NCI-H1092 treated with DMSO at 0.1 percent for 48 hours (cell line): Measurements from ENCODE around the gene CSH1.
"Not testable (repeated sequence)": the region's sequence is repeated elsewhere in the genome, so short reads cannot be mapped to it uniquely, and the experiment has no call there.

Source experiments
- DNase-seq: peaks from one replicate; lab custom pipeline; 2025; lab: John Stamatoyannopoulos, UW

Gene CSH1

DNA sequence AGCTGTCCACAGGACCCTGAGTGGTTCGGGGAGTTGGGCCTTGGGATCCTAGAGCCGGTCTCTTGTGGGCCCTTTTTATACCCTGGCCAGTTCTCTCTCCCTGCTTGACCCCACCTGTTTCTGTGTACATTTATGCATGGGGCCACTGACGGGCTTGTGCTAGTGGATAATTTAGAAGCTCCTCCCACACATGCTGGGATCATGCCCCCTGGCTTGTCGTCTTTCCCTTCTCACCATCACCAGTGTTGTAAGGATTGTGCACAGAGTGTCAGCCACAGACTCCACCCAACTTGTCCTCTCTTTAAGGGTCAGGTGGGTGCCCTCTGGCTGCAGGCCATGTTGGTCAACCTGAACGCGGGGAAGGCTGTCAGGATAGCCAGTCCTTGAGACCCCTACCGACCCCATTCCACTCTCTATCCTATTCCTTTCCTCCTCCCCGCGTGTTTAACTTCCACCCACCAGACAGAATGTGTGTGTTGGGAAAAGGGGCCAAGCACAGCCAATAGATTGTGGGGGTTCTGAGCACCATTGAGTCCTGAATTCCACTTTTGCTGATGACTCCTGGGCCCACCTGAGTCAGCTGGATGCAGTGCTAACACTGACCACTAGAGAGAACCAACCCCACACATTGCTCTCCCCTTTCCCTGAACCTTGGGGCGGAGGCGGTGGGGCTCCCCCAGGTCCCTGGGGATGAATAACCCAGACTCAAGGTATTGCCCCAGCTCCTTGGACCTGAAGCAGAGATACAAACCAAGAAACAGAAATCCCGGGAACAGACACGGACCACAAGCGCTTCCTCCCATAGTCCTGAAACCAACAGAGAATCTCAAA, at the start of gene CSH1:
CSH1 (minus strand) TSS at position 51 of the 831 bp plus-strand sequence. CDS start 63 bp downstream, outside the sequence.
- DNase-seq: not testable (repeated sequence)

DNA sequence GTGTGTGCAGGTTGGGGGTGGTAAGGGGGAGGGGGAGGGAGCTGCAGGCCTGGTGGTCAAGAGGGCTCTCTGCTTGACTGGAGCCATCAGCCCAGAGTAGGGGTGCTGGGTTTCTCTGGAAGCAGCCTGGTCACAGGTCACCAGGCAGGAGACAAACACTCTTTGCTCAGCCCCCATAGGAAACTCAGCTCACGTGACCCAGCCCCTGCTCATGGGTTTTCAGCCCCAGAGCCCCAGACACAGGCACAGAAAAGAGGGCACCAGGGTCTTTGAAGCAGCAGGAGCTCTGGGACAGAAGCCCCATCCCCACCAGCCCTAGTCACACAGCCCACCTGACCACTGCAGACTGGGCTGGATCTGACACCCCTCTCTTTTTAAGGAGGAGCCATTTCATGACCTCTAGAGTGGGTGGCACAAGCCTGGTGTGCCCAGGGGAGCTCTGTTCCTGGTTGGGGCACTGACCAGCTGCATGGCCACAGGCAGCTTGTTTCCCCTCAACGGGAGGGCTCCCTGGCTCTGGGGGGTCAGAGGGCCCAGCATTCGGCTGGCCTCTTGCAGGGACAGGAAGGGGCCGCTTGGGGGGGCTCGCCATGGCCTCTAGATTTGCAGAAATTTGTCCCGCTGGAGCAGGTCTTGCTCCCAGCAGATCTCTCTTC, 49.5 kb upstream of the CSH1 start:
- no peak for DNase-seq

DNA sequence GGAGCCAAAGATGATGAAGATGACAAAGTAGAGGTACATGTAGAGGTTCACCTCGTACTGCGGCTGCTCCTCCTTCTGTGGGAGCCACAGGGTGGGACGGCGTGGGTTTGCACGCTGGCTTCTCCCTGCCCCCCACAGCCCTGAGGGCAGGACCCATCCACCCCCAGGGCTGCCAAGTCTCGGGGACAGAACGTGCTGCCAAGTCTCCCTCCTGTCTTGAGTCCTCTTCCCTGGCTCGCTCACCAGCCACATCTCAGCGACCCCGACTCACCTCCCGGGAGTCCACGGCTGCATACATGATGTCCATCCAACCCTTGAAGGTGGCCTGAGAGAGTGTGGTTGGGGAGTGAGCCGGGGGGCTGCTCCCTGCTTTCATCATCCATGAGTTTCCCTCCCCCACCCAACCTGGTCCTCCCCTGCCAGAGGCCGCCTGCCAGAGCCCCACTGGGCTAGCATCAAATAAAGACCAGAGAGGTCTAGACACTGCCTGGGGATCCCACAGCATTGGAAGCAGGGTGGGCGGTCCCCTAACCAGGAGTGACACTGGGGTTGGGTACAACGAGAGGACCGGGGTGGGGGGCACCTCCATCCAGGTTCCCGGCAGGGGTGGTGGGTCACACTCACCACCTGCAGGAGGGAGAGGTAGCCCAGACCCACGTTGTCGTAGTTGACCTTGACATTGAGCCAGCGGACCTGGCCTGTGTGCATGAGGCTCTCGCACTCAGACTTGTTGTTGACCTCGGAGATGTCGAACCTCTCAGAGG, 48.5 kb upstream of the CSH1 start:
- no peak for DNase-seq

DNA sequence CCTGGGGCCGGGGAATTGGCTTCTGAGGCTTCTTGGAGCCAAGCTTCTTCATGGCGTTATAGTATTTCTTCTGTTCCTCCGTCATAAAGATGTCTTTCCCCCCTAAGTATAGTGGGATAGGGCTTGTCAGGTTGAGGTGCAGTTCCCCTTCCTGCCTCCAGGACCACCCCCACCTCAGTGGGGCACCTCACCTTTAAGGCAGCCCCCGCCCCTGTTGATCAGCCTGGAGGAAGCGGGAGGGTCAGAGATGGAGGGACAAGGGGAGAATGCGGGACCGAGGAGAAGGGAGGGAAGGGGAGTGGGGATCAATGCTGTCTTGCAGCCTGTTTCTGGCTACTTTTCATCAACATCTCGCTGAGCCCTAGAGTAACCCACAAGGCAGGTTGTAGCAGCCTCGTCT, 47.4 kb upstream of the CSH1 start:
- no peak for DNase-seq

DNA sequence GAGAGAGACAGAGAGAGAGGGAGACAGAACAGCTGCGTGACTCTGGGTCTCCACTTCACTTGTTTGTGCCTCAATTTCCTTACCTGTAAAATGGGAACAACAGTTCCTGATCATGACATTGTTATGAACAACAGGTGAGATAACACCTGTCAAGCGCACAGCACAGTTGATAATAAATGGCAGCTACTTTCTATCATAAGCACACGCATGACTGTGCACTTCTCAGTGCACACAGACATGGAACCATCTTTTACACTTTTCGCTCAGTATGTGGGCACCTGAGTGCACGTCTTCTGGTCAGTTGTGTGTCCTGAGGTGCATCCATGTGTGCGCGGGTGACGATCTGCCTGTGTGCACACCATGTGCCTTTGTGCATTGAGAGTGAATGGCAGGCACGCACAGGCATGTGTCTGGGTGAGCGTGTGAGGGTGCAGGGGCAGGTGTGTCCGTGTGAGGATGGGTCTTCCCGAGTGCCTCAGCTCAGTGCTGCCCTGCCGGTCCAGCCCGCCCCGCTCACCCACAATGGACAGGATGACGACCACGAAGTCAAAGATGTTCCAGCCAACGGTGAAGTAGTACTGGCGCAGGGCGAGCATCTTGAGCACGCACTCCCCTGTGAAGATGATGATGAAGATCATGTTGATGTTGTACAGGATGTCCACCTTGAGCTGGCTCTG, 46.1 kb upstream of the CSH1 start:
- no peak for DNase-seq

DNA sequence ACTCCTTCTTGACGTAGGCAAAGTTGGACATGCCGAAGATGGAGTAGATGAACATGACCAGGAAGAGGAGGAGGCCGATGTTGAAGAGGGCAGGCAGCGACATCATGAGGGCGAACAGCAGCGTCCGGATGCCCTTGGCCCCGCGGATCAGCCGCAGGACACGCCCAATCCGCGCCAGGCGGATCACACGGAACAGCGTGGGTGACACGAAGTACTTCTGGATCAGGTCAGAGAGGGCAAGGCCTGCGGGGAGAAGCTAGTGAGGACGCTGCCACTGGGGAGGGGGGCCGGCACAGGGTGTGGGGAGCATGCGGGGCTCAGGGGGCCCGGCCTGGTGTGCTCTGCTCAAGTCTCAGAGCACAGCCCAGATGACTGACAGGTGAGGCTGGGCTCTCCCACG, 45.4 kb upstream of the CSH1 start:
- no peak for DNase-seq

DNA sequence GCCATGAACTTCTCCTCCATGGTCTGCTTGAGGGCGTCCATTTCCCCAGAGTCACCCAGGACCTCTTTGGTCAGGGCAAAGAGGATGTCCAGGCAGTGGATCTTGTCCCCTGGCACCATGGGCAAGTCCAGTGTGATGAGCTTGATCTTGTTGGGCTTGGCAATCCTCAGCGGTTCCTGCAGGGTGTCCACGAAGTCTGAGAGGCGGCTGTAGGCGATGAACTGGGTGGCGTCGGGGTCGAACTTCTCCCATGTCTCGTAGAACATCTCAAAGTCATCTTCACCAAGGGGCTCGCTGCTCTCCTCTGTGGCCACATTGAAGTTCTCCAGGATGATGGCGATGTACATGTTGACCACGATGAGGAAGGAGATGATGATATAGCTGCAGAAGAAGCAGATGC, 44.8 kb upstream of the CSH1 start:
- DNase-seq: no peak

DNA sequence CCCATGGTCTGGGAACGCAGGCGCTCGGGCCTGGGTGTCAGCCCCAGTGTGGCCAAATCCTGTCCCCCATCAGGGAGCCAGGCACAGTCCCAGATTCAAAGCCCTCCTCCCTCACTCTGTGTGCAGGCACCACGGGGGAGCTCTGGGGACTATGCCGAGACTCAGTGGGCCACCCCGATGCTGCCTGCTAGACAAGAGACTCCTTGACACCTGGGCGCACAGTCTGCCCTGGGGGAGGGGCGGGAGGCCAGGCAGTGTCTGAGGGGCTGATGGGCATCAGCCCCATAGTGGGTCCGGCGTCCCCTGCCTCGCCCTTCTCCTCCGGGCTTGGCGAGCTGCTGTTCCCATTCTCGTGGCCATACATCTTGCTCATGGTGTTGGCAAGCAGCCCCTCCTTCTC, 44.2 kb upstream of the CSH1 start:
- no peak for DNase-seq

DNA sequence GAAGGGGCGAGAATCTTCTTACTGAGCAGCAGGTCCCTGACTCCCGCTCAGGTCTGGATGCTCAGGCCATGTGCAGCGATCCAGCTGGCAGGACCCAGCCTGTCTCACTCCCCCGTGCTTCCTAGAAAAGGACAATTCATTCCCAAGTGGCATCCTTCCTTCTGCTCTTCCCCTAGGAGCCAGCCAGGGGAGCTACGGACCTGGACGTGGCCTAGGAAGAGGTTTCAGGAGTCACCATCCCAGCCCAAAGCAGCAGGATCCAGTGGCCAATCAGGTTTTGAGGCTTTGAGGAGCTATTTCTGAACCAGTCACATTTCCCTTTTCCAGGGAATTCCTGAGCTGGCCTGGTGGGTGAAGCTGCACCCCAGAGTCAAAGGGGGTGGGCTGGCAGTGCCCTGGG, 43.5 kb upstream of the CSH1 start:
- DNase-seq: no peak

DNA sequence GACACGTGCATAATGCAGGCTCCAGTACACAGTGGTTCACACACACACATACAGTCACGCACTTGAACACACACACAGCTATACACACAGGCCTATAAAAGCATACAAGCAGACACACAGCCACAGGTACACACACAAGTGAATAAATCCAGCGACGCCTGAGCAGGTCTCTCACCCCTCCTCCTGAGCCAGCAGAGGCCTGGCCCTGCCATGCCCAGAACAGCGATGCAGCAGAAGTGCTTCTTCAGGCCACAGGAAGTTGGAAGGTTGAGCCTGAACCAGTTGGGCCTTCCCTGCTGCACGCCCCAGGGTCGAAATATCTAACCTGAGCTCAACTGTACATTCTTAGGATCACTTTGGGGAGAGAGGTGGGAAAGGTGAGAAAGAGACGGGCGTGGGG, 43.0 kb upstream of the CSH1 start:
- DNase-seq: no peak

DNA sequence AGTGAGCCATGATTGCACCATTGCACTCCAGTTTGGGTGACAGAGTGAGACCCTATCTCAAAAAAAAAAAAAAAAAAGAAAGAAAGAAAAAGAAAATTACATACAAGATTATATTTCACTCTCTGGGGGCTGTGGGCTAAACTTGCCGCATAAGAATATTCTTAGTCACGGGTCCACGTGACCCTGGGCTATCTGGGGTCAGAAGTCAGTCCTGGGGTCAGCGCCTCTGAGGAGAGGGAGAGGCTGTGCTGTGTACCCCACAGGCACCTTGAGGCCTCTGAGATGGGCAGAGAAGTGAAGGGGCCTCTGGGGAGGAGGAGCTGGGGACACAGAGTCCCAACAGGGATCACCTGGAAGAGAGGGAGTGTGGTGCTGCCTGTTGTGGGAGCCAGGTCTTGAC, 41.5 kb upstream of the CSH1 start:
- DNase-seq: no peak

DNA sequence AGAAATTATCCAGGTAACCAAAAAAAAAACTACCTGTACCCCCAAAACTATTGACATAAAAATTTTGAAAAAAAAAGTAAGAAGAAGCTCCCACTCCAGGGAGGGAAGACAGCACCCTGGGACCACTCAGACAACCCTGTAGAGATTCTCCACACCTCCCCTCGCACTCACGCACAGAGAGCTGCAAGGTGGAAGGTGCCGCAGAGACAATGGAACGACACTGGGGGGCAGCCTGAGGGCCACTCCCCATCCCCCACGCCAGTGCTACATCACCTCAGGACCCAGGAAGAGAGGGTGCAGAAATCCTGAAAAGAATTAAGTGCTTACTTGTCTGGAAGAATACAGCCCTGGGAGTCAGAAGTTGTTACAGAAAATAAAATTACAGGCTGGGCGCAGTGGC, 40.9 kb upstream of the CSH1 start:
- DNase-seq: no peak

DNA sequence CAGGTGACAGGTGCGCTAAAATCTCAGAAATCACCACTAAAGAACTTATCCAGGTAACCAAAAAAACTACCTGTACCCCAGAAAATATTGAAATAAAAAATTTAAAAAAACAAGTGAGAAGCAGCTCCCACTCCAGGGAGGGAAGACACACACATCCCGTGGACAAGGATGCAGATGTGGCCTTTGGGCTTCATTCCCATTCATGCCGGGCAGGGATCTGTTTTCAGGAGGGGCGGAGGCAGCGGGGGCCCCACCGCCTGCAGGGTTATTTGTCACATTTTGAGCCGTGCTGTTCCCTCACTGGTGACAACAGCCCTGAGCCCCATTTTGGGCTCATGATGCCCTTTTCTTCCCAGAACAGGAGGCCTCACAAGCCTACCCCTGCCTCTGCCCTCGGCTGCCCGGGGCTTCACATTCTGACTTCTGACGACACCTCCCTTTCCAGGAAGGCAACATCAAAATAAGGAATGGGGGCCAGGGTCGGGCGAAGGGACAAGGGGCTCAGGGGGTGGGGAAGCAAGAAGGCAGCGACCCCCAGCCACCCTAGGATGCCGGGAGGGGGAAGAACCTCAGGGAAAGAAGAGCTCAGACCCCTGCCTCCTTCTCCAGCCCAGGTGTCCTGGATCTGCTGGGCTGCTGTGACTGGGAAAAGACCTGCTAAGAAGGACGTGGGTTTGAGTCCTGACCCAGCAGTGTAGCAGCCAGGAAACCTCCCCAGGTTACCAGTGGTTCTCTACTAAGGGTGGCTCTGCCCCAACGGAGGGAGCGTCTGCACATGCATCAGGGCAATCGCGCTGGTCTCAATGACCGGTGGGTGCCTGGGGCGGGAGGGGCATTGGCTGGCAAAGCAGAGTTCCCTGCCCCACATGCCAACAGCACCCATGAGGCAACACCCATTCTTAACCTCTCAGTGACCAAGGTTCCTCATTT, 38.1 kb upstream of the CSH1 start:
- DNase-seq: no peak

DNA sequence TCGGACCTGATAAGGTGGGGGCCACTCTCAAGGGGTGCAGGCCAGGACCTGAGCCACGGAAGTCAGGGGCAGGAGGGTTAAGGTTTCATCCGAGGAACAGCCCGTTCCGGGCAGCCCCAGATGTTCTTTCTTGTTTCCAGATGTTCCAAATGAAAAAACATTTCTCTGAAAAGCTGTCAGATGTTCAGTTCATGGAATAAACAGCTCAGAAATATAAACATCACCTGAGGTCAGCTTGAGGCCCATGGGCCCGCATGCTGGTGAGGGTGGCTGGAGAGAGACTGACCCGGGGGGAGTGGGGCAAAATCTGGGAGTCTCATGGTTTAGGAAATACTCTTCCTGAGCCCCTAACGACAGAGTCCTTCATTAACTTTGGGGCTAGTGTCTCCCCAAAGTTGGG, 37.2 kb upstream of the CSH1 start:
- DNase-seq: no peak

DNA sequence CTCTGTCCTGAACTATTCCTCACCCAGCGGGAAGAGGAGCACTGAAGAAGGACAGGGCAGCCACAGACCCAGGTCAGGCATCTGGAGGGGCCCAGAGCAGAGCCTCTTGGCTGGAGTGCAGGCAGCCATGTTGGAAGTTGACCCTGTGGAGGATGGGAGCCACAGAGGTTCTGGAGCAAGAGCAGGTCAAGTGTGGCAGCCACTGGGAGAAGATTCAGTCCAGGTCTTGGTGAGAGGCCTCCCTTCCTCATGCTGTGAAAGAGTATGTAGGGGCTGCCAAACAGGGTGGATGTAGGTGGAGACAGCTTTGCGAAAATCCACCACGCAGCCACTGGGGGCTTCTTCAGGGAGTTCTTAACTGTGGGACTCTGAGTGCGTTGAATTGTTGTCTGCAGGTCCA, 36.3 kb upstream of the CSH1 start:
- DNase-seq: no peak

DNA sequence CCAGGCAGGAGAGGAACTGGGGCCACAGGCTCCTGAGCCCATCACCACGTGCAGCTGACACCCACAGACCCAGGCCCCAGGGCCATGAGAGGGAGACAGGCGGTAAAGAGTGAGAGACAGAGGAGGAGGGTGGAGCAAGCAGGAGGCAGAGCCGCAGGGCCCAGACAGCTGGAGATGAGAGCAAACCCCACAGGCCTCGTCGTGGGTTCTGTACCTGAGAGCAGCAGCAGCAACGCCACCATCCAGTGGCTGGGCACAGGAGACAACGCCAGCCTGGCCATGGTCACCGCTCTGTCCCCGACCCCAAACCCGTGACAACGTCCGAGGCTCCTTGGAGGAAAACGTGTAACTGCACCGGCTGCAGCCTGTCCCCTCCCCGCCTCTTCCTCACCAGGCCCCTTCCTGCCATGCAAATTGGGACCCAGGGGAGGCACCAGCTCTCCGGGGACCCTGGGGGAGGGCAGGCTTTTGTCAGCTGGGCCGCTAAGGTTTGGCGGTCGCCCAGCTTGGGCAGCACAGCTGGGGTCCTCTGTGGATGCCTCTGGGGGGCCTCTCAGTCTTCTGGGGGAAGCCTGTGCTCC, 35.7 kb upstream of the CSH1 start, which contains the start of gene CD79B:
CD79B (minus strand) TSS at position 351 of the 581 bp plus-strand sequence; CDS start at position 281, 70 bp downstream.
- no peak for DNase-seq

DNA sequence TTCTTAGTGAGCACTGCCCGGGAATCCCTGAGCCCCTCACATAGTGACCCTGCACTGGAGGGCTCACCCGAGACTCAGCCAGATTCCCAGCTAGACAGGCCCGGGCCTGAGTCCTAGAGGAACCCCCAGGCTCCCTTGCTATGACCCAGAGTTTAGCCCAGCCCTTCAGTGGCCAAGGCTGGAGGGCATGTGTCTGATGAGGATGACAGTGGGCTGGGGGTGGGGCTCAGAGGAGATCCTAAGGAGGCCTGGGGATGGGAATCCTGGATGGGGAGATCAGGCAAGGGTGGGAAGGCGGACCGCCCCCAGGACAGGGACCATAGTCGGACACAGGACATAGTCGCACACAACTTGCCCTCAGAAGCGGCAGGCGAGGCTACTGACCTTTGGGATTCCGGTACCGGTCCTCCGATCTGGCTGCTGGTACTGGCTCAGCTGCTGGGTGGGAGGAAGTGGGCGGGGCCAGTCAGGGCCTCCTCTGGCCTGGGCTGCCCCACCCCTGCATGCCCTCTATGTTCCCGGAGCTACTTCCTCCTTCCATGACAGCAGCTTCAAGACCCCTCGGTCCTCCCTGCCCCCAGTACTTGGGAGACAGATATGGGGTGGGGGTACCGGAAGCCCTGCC, 34.7 kb upstream of the CSH1 start:
- no peak for DNase-seq

DNA sequence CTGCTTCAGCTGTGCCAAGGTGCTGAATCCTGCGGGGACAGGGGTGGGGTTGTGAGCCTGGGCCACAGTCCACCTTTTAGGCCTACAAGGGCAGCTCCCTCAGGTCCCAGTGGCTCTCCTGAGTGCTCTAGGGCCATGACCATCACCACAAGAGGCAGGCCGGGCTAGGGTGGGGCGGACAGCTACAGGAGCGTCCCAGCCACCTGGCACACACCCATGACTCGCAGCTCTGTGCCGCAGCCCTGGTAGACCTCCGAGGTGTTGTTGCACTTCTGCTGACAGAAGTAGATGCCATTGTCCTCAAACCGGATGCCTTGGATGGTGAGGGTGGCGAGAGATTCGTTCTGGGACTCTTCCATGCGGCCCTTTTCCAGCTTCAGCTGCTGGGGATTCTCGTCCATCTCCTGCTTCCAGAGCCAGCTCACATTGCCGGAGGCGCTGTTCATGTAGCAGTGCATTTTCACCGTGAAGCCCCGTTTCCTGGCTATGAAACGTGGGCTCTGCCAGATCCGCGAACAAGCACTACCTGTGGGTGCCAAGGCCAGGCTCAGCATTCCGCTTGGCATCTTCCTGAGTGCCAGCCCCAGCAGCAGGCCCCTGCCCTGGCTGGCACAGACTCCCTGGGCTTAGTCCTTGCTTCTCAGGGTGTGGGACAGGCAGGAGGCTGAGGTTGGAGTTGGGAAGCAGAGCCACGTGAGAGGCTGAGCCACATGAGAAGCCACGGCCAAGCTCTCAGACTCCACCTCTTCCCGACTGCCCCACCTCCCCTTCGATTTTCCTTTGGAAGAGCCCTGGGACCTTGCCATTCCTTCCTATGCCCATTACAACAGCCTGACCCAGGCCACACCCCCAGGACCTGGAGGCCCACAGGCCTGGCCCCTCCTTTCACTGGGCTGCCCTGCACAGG, 33.7 kb upstream of the CSH1 start:
- DNase-seq: no peak
